ENCODE results near the gene HAPLN2. TPM values are rescaled to one million over a fixed set of nuclear protein-coding genes. Genes with fewer than 3 reads are reported as not detected.
"Not testable (repeated sequence)": the region's sequence is repeated elsewhere in the genome, so short reads cannot be mapped to it uniquely, and the experiment has no call there.

The HAPLN2 gene
- total RNA-seq, 1 donor from 2014 or later, result 0.20 TPM

- DNase-seq, result no peak
Measured at GRCh38 chr1:156622581-156623297, 3.5 kb downstream of the HAPLN2 start.

DNA sequence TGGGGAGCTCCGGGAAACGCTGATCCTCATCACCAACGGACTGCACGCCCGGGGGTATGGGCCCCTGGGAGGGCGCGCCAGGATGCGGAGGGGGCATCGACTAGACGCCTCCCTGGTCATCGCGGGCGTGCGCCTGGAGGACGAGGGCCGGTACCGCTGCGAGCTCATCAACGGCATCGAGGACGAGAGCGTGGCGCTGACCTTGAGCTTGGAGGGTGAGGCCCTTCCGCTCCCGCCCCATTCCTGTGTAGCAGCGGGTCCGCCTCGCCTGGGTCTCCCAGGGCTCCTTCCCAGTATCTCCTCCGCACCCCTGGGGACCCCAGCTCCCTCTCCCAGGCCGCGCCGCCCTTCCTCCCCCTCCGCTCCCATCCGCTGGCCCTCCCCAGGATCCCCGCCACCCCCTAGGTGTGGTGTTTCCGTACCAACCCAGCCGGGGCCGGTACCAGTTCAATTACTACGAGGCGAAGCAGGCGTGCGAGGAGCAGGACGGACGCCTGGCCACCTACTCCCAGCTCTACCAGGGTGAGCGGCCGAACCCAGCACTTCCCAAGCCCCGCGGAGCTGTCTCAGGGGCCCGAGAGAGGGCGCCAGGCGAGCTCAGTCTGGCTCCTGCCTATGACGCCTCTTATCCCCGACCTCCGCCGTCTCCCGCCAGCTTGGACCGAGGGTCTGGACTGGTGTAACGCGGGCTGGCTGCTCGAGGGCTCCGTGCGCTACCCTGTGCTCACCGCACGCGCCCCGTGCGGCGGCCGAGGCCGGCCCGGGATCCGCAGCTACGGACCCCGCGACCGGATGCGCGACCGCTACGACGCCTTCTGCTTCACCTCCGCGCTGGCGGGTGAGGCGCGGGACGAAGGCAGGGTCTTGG, 5.0 kb downstream of the HAPLN2 start:
- no peak for DNase-seq

DNA sequence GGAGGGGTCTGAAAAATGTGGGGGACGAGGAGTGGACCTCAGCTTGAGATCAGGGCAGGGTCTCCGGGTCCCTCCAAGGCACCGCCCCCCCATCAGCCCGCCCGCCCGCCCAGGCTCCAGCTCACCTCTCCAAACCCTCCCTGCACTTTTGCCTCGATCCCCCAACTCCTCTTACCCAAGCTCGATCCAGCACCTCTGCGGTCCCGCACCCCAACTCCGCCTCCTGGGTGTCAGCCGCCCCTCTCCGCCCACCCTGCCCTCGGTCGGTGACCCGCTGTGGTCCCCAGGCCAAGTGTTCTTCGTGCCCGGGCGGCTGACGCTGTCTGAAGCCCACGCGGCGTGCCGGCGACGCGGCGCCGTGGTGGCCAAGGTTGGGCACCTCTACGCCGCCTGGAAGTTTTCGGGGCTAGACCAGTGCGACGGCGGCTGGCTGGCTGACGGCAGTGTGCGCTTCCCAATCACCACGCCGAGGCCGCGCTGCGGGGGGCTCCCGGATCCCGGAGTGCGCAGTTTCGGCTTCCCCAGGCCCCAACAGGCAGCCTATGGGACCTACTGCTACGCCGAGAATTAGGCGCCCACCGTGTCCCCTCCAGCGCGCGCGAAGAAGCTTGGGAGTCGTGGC, 5.7 kb downstream of the HAPLN2 start:
- DNase-seq, result no peak

DNA sequence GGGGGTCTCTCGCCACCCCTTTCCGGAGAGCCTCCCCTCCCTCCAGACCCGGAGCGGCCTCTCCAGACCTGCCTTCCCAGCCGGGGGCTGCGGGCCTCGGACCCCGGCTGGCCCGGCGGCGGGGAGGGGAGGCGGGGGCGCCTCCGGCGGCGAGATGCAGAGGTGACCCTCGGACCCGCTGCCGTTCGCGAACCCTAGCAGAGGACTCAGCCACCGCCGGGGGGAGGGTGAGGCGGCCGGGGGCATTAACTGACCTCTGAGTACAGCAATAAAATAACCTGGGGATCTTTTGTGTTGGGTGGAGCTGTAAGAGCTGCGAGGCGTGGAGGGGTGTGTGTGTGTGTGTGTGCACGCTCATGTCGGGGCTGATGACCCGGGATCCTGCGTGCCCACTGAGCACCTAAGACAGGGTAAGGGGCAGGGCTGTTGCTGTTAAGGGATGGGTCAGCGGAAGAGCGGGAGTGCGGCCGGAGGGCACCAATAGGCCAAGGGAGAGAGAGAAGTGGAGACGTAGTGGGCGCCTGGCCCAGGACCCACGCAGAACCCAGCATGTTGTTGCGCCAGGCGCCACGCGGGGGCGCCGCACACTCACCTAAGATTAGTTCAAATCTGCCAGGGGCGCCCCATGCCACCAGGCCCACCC, 6.3 kb downstream of the HAPLN2 start:
- no peak for DNase-seq

- no peak for DNase-seq
Measured at GRCh38 chr1:156626079-156626438, 6.8 kb downstream of the HAPLN2 start.

DNA sequence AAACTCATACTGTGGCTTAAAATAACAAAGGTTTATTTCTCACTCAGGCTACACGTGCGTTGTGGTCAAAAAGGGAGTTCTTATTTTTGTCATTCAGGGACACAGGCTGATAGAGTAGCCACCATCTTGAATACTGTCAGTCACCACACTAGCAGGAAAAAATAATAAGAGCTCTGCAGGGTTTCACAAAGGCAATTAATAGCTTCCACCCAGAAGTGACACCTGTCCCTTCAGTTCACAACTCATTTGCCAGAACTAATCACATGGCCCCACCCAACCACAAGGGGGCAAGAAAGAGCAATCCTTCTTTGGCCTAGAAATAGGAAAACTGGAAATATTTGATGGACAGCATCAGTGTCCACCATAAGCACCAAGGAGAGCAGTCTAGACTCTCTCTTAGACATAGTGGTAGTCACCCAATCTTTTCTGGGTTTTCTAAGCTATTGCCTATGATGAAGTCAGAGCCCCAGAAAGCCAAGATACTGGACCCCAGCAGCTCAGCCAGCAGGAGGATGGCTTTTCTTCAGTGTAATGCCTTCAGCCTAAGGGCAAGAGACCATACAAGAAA, 8.2 kb downstream of the HAPLN2 start:
- no peak for DNase-seq

DNA sequence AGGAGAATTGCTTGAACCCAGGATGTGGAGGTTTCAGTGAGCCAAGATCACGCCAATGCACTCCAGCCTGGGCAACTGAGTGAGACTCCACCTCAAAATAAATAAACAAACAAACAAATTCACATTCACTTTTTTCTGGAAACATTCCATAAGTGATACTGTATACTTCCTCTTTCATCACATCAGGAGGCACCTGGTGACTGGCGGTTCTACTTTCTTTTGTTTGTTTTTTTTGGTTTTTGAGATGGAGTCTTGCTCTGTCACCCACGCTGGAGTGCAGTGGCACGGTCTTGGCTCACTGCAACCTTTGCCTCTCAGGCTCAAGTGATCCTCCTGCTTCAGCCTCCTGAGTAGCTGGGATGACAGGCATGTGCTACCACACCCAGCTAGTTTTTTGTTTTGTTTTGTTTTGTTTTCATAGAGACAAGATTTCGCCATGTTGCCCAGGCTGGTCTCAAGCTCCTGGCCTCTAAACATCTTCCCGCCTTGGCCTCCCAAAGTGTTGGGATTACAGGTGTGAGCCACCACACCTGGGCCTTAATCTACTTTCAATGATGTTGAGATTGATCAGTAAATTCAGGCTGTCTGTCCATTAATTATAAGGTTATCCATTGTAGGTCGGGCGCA, 10.7 kb downstream of the HAPLN2 start:
- no peak for DNase-seq

GRCh38 chr1:156631152-156631551, 11.9 kb downstream of the HAPLN2 start:
- DNase-seq, result not testable (repeated sequence)

DNA sequence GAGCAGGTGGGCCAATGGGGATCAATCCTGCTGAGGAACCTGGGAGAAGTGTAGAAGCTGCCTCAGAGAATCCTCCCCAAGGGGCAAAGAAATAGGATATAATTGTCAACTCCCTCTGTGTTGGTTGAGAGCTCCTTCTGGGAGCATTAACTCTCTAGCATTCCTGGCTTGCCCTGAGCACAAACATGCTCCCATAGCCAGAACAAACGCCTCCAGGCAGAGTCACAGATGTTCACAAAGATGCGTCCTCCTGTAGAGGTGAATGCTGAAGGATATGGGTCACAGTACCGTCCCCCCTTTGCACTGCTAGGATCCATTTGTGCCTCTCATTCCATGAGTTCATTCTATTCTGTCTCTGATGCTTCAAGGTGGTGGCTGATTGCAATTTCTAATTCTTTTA, 13.1 kb downstream of the HAPLN2 start:
- DNase-seq, result no peak

DNA sequence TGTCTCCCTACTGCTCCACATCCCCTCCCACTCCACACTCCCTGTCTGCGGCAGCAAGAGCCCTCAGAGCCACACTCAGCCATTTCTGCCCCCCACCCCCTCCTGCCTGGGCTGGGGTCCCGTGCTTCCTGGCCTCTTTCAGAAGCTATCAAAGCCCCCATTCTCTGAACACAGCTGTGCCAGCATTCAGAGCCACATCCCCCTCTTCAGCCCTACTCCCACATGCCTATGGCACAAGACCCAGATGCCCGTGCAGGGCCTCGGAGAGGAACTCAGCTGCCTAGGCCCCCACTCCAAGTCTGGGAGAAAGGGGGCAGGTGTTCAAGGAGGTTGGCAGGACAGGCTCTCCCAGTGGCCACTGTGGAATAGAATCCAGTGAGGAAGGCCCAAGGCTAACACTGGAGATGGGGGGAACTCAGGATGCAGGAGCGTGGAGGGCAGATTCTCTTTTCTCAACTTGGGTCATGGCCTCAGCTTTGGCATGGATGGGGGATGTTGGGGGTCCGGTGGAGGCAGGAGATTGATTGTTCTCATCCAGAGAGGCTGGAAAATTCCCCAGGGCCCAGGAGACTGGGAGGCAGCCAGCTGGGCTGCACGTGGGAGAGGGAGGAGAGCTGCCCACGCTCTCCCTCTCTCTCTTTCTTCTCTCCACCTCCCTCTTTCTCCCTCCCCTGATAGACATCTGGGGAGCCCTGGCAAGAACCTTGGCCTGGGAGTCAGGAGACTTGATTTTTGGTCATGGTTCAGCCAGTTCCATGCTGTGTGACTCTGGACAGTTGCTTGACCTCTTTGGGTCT, 19.2 kb downstream of the HAPLN2 start:
- no peak for DNase-seq

GRCh38 chr1:156639601-156640101, 20.4 kb downstream of the HAPLN2 start:
- no peak for DNase-seq

GRCh38 chr1:156640842-156641706, 21.9 kb downstream of the HAPLN2 start:
- DNase-seq, result no peak

DNA sequence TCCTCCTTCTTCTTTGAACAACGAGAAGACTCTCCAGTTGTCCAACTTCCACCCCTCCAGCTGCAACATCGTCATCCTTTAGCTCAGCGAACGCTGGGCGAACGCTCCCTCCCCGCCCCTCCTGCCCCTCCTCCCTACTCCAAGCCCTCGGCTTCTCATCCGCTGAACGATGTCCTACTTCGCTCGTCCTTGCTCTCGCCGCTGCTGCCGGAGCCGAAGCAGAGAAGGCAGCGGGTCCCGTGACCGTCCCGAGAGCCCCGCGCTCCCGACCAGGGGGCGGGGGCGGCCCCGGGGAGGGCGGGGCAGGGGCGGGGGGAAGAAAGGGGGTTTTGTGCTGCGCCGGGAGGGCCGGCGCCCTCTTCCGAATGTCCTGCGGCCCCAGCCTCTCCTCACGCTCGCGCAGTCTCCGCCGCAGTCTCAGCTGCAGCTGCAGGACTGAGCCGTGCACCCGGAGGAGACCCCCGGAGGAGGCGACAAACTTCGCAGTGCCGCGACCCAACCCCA, 22.6 kb downstream of the HAPLN2 start, which contains the start of gene BCAN:
Gene BCAN, plus strand, starts transcription at position 357 of the 504 bp plus-strand sequence. CDS start 3,938 bp downstream, outside the sequence.
- peak; percentile 24 for DNase-seq

- no peak for DNase-seq
Measured at GRCh38 chr1:156642265-156643048, 23.2 kb downstream of the HAPLN2 start.

GRCh38 chr1:156643049-156643777, 24.0 kb downstream of the HAPLN2 start:
- no peak for DNase-seq

DNA sequence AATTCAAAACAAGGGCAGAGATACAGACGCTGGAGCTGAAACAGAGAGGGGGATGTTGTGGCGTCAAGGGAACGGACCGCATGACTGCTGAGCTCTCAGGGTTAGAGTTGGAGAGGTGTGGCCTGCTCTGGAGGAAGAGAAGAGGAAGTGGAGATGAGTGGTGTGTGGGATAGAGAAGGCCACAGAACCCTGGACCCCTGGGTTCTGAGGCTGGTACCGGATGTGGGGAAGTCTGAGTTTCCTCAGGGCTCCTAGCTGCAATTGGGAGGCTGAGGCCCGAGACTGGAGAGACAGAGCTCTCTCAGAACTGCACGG, 24.5 kb downstream of the HAPLN2 start:
- DNase-seq, result no peak

DNA sequence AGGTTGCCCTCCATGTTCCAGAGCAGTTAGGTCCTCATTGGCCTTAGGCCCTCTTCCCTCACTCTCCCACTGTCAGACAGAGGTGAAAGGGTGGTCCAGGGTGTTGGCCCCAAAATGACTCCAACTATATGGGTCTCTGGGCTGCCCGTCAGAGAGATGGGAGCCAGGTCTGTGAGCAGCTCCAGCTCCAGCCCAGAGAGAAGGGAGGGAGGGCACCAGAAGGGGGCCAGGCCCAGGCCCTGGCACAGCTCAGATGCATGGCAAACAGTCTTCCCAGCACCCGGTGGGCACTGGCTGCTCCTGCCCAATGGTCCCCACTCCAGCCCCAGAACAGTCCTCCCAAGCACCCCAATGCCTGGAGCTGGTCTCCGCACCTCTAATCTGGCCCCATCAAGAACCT, 24.9 kb downstream of the HAPLN2 start:
- no peak for DNase-seq

DNA sequence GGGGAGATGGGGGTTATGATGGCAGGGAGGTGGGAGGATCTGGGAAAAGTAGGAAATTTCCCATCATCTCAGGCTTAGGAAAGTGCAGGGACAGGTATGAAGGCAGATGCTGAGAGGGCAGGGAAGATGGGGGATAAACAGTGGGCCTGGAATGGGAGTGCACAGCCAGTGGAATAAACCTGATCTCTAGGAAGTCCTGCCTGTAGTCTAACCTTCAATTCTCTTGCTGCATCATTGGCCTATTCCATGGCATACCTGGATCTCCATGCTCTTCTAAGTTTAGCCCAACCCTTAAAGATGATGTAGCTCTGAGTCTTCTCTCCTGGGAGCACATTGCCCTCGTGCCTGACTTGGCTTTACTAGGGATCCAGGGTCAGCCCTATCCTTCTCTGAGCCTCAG, 25.4 kb downstream of the HAPLN2 start:
- DNase-seq, result no peak

Measured in skin of body (tissue), 2 donors.